ENCODE results near the gene COPS8. TPM values are rescaled to one million over a fixed set of nuclear protein-coding genes. Genes with fewer than 3 reads are reported as not detected.

COPS8 gene
- total RNA-seq, 4 donors from 2014 or later, result 29.0 to 55.3 (median 30.1) TPM

- Histone ChIP-seq H3K27me3 (no peaks in the 10 kb centered on the region), H3K36me3 (no peaks in the 10 kb centered on the region), H3K4me1 (no peaks in the 10 kb centered on the region), H3K27ac (no peak overlapping the region), H3K9me3 (no peaks in the 10 kb centered on the region), H3K4me3 (no peak overlapping the region)
- TF ChIP-seq POLR2A (IDR thresholded peaks at IDR 0.05), result no peak
- TF ChIP-seq CTCF (IDR thresholded peaks at IDR 0.05), result no peak
- no peak for DNase-seq
Observed at GRCh38 chr2:237044281-237044680, 41.4 kb upstream of the COPS8 start.

DNA sequence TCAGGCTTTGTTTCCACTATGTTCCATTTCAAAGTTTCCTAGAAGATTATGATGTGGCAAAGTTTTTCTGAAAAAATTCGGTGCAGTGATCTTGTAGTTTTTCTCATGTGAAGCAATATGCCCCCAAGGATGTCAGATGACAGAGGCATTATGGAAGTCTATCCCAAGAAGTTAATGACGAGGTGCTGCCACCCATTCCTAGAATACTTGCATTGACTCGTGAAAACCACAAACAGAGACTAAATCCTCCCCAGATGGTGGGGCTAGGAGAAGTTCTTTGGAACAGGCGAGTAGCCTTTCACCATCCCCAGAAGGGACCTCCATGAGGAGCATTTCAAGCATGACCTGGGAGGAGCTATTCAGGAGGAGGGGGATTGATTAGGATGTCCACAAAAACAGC is 40.2 kb upstream of the COPS8 start:
- Histone ChIP-seq H3K4me1 (no peaks in the 10 kb centered on the region), H3K27me3 (no peaks in the 10 kb centered on the region), H3K27ac (no peak overlapping the region), H3K9me3 (no peaks in the 10 kb centered on the region), H3K36me3 (no peaks in the 10 kb centered on the region), H3K4me3 (no peak overlapping the region)
- DNase-seq, result no peak
- TF ChIP-seq CTCF (IDR thresholded peaks at IDR 0.05), result no peak

DNA sequence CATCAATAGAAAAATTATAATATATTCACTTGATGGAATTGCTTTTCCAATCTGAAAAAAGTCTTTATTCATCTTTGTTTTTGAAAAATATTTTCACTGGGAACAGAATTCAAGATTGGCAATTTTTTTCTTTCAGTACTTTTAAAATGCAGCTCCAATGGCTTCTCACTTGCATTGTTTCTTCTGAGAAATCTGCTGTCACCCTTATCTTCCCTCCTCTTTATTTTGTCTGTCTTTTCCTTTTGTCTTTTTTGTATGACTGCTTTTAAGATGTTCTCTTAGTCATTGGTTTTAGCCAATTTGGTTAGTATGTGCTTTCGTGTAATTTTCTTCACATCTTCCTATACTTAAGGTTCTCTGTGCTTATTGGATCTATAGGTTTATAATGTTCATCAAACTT is 37.1 kb upstream of the COPS8 start:
- Histone ChIP-seq H3K9me3 (no peaks in the 10 kb centered on the region), H3K4me1 (no peaks in the 10 kb centered on the region), H3K36me3 (no peaks in the 10 kb centered on the region), H3K27ac (no peak overlapping the region), H3K4me3 (no peak overlapping the region), H3K27me3 (no peaks in the 10 kb centered on the region)
- TF ChIP-seq CTCF (IDR thresholded peaks at IDR 0.05) (no peak), POLR2A (IDR thresholded peaks at IDR 0.05) (no peak)
- DNase-seq, result no peak

- DNase-seq, result no peak
Observed at GRCh38 chr2:237051861-237052260, 33.8 kb upstream of the COPS8 start.

DNA sequence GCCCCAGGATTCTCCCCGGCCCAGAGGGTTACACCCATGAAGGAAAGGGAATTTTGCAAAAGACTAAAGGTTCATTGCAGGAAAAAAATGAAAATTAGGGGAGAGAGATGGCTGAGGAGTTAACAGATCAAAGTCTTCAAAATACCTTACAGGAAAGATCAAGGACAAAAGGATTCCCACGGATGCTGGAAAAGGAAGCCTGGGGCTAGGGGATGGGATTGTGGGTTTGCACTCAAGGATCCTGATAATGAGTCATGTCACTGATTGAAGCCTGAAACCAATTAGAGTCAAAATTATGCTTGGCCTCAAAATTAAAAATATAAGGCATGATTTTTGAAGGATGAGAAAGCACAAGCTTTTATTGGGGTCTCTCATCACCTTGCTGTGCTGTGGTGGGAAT is 32.6 kb upstream of the COPS8 start:
- no peak overlapping the region for H3K27ac ChIP-seq
- no peak for DNase-seq
- no peaks in the 10 kb centered on the region for H3K36me3 ChIP-seq
- no peak overlapping the region for H3K4me3 ChIP-seq
- H3K9me3 ChIP-seq, result no peaks in the 10 kb centered on the region
- no peaks in the 10 kb centered on the region for H3K27me3 ChIP-seq
- H3K4me1 ChIP-seq, result no peaks in the 10 kb centered on the region
- no peak for TF ChIP-seq CTCF (IDR thresholded peaks at IDR 0.05)
- TF ChIP-seq POLR2A (IDR thresholded peaks at IDR 0.05), result no peak

More at GRCh38 chr2:237051861-237052260, 33.8 kb upstream of the COPS8 start:
- H3K27ac ChIP-seq, result no peak overlapping the region
- no peak overlapping the region for H3K4me3 ChIP-seq
- no peaks in the 10 kb centered on the region for H3K36me3 ChIP-seq
- H3K4me1 ChIP-seq, result no peaks in the 10 kb centered on the region
- no peak for TF ChIP-seq CTCF (IDR thresholded peaks at IDR 0.05)
- no peak for TF ChIP-seq POLR2A (IDR thresholded peaks at IDR 0.05)
- no peaks in the 10 kb centered on the region for H3K9me3 ChIP-seq
- no peaks in the 10 kb centered on the region for H3K27me3 ChIP-seq

Measured in Peyer's patch (tissue), 4 donors.